ENCODE measurements around the gene OPN4.

GRCh38 chr10:86671985-86672710 lies 17.8 kb downstream of the OPN4 start:
- TF ChIP-seq, protein P1, sequence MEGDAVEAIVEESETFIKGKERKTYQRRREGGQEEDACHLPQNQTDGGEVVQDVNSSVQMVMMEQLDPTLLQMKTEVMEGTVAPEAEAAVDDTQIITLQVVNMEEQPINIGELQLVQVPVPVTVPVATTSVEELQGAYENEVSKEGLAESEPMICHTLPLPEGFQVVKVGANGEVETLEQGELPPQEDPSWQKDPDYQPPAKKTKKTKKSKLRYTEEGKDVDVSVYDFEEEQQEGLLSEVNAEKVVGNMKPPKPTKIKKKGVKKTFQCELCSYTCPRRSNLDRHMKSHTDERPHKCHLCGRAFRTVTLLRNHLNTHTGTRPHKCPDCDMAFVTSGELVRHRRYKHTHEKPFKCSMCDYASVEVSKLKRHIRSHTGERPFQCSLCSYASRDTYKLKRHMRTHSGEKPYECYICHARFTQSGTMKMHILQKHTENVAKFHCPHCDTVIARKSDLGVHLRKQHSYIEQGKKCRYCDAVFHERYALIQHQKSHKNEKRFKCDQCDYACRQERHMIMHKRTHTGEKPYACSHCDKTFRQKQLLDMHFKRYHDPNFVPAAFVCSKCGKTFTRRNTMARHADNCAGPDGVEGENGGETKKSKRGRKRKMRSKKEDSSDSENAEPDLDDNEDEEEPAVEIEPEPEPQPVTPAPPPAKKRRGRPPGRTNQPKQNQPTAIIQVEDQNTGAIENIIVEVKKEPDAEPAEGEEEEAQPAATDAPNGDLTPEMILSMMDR (IDR thresholded peaks at IDR 0.05; ENCODE audit: poor library complexity) = no peak
- no peak for TF ChIP-seq EZH2 (IDR thresholded peaks at IDR 0.05; ENCODE audit: borderline replicate concordance)
